PC-3 (cell line): ENCODE data around the gene B3GALT2. TPM values are rescaled to one million over a fixed set of nuclear protein-coding genes. Genes with fewer than 3 reads are reported as not detected.

Experiments used
- ATAC-seq: fragments of 200-7000 bp; cut with Tn5 transposase; 2 replicates; pipeline ENCODE4 v1.9.1; 2020; ENCODE audit warnings: mild to moderate bottlenecking, moderate library complexity
- BruUV-seq: library from RNA; stranded (reverse); fragments of 400-500 nt; replicated peaks from 2 replicates; lab custom pipeline; 2021; lab: Mats Ljungman, UMichigan
- CTCF ChIA-PET: fragments of 300-600 bp; sonication (Branson Sonifier 250); formaldehyde crosslinking; loops from one replicate; lab custom pipeline; 2022; ENCODE audit warnings: antibody characterized with exemption; lab: Charles Lee
- POLR2A ChIA-PET: fragments of 300-600 bp; sonication (Branson Sonifier 250); formaldehyde crosslinking; loops from one replicate; lab custom pipeline; 2022; ENCODE audit warnings: antibody characterized with exemption; ENCODE audit not compliant: unreplicated experiment; lab: Charles Lee
- DNase-seq: peaks from one replicate; pipeline ENCODE4 v3.0.0-alpha.2; 2015
- H2AFZ ChIP-seq: fragments of 300-600 bp; sonication (generic); 2 replicates; pipeline ENCODE4 v1.6.0; 2016; ENCODE audit warnings: antibody characterized with exemption, low read length
- H3F3A ChIP-seq: fragments of 300-600 bp; sonication (generic); one replicate; pipeline ENCODE4 v1.6.0; 2017; ENCODE audit warnings: antibody characterized with exemption, low read length, control low read depth, mild to moderate bottlenecking; ENCODE audit not compliant: unreplicated experiment
- H3K27ac ChIP-seq: fragments of 300-600 bp; sonication (generic); 2 replicates; pipeline ENCODE4 v1.5.1; 2016; ENCODE audit warnings: mild to moderate bottlenecking, low read length
- H3K27me3 ChIP-seq: fragments of 300-600 bp; sonication (generic); 2 replicates; pipeline ENCODE4 v1.6.1; 2016; ENCODE audit warnings: low read length, mixed read lengths
- H3K36me3 ChIP-seq: fragments of 300-600 bp; sonication (generic); 2 replicates; pipeline ENCODE4 v1.6.1; 2016; ENCODE audit warnings: low read depth, mixed run types, low read length, mixed read lengths
- H3K4me1 ChIP-seq: fragments of 300-600 bp; sonication (generic); 2 replicates; pipeline ENCODE4 v1.5.1; 2016; ENCODE audit warnings: low read length; ENCODE audit not compliant: insufficient read depth
- H3K4me2 ChIP-seq: fragments of 300-600 bp; sonication (generic); 2 replicates; pipeline ENCODE4 v1.6.0; 2016; ENCODE audit warnings: low read length
- H3K4me3 ChIP-seq: fragments of 300-600 bp; sonication (generic); 2 replicates; pipeline ENCODE4 v1.5.1; 2016; ENCODE audit warnings: mild to moderate bottlenecking, low read length, mixed read lengths
- H3K79me2 ChIP-seq: fragments of 300-600 bp; sonication (generic); 2 replicates; pipeline ENCODE4 v1.6.1; 2017; ENCODE audit warnings: low read length, mixed read lengths
- H3K9ac ChIP-seq: fragments of 300-600 bp; sonication (generic); 2 replicates; pipeline ENCODE4 v1.6.0; 2016; ENCODE audit warnings: mild to moderate bottlenecking, low read length
- H3K9me2 ChIP-seq: fragments of 300-600 bp; sonication (generic); replicated peaks from 2 replicates; pipeline ENCODE4 v1.6.1; 2016; ENCODE audit warnings: mixed run types, low read length, mixed read lengths
- H3K9me3 ChIP-seq: fragments of 300-600 bp; sonication (generic); 2 replicates; pipeline ENCODE4 v1.6.1; 2016; ENCODE audit warnings: low read length, mixed read lengths
- H4K20me1 ChIP-seq: fragments of 300-600 bp; sonication (generic); 2 replicates; pipeline ENCODE4 v1.6.1; 2016; ENCODE audit warnings: low read length, mixed read lengths
- EZH2 ChIP-seq: fragments of 300-600 bp; sonication (generic); IDR thresholded peaks from one replicate; pipeline ENCODE4 v1.6.1; 2017; ENCODE audit warnings: antibody characterized with exemption, mild to moderate bottlenecking, low read length; ENCODE audit not compliant: unreplicated experiment
- EZH2phosphoT487 ChIP-seq: fragments of 300-600 bp; sonication (generic); IDR thresholded peaks from 2 replicates; pipeline ENCODE4 v1.6.1; 2018; ENCODE audit warnings: mild to moderate bottlenecking, antibody characterized with exemption, low read length, borderline replicate concordance
- intact Hi-C: fragments of 100-400 bp; cut with micrococcal nuclease; formaldehyde crosslinking; loops from 2 replicates; pipeline ENCODE4 v1.9.0; 2023
- total RNA-seq: library from RNA; depleted of rRNA; stranded (reverse); fragments of >200 nt; gene quantifications from 2 replicates; pipeline ENCODE4 v1.2.3, GENCODE V29; 2014
- TF ChIP-seq, protein P1 (sequence below): fragments of 300-600 bp; sonication (generic); conservative IDR thresholded peaks from 2 replicates; pipeline ENCODE4 v1.5.1; 2017; ENCODE audit warnings: antibody characterized with exemption, low read depth, mild to moderate bottlenecking, low read length

B3GALT2 gene
- total RNA-seq, 1 experiment from 2014 or later, result not detected

DNA sequence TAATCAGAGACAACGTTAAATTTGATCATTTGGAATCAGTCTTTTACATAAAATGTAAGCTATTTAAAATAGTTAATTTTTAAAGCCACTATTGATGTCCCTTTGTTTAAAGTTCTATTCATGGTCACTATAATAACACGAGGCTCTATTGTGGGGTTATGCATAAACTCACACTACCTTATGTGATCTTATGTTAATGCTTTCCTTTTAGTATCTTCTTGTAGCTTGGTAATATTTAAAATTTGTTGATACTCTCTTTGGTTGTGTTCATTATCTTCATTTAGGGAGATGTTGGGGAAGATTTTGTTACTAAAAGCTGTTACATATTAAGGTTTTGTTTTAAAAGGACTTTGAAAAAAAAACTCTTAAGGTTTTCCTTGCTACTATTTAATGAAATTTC lies 1.2 kb downstream of the B3GALT2 start:
- Histone ChIP-seq H3K4me3 (no peak overlapping the region), H3K79me2 (peaks cover 28% of the 10 kb centered on the region), H3K4me1 (no peaks in the 10 kb centered on the region), H3K36me3 (no peaks in the 10 kb centered on the region), H3K9me3 (no peaks in the 10 kb centered on the region), H2AFZ (no peak overlapping the region), H3K9ac (no peak overlapping the region), H3F3A (no peaks in the 10 kb centered on the region), H4K20me1 (no peaks in the 10 kb centered on the region), H3K27ac (no peak overlapping the region), H3K9me2 (no peaks in the 10 kb centered on the region), H3K4me2 (no peak overlapping the region), H3K27me3 (no peaks in the 10 kb centered on the region)
- ChIA-PET CTCF (no interaction called here), POLR2A (no interaction called here)
- intact Hi-C loops, result loop anchor here (10.0 kb wide), 1 partner anchor 420 kb away; no protein-coding TSS in a partner anchor
- DNase-seq, result no peak
- no TSS peak for BruUV-seq
- no peak for ATAC-seq
- TF ChIP-seq, protein P1, sequence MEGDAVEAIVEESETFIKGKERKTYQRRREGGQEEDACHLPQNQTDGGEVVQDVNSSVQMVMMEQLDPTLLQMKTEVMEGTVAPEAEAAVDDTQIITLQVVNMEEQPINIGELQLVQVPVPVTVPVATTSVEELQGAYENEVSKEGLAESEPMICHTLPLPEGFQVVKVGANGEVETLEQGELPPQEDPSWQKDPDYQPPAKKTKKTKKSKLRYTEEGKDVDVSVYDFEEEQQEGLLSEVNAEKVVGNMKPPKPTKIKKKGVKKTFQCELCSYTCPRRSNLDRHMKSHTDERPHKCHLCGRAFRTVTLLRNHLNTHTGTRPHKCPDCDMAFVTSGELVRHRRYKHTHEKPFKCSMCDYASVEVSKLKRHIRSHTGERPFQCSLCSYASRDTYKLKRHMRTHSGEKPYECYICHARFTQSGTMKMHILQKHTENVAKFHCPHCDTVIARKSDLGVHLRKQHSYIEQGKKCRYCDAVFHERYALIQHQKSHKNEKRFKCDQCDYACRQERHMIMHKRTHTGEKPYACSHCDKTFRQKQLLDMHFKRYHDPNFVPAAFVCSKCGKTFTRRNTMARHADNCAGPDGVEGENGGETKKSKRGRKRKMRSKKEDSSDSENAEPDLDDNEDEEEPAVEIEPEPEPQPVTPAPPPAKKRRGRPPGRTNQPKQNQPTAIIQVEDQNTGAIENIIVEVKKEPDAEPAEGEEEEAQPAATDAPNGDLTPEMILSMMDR, result no peak
- TF ChIP-seq EZH2phosphoT487, result no peak
- TF ChIP-seq EZH2, result no peak

DNA sequence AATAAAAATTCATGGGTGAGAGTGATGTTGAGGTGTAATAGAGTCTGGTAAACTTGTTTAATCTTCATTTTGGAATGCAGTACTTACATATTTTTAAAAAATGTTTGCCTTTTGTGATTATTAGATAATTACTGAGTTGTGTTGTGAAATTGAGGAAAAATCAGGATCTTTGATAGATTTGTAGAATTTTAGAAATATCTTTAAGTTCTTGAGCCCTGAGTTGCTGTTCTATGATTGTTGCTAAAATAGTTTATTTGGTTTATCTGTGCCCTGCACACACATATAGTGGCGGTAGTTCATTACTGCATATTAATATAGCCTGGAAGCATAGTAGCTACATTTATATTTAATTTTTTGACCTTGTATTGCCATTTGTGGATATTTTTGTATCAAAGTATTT lies 1.6 kb downstream of the B3GALT2 start:
- no peak for TF ChIP-seq EZH2phosphoT487
- no peak for TF ChIP-seq EZH2
- TF ChIP-seq, protein P1, result no peak
- Histone ChIP-seq H3K27me3 (no peaks in the 10 kb centered on the region), H3K4me3 (no peak overlapping the region), H3K4me1 (no peaks in the 10 kb centered on the region), H3K4me2 (no peak overlapping the region), H3K79me2 (peaks cover 28% of the 10 kb centered on the region), H3K9me2 (no peaks in the 10 kb centered on the region), H3K9me3 (no peaks in the 10 kb centered on the region), H3K27ac (no peak overlapping the region), H3F3A (no peaks in the 10 kb centered on the region), H2AFZ (no peak overlapping the region), H3K36me3 (no peaks in the 10 kb centered on the region), H4K20me1 (no peaks in the 10 kb centered on the region), H3K9ac (no peak overlapping the region)
- no peak for DNase-seq
- no peak for ATAC-seq
- intact Hi-C loops, result loop anchor here (5.0 to 10.0 kb wide), 2 partner anchors 68 to 420 kb away; no protein-coding TSS in a partner anchor
- ChIA-PET POLR2A (no interaction called here), CTCF (no interaction called here)
- BruUV-seq, result no TSS peak

DNA sequence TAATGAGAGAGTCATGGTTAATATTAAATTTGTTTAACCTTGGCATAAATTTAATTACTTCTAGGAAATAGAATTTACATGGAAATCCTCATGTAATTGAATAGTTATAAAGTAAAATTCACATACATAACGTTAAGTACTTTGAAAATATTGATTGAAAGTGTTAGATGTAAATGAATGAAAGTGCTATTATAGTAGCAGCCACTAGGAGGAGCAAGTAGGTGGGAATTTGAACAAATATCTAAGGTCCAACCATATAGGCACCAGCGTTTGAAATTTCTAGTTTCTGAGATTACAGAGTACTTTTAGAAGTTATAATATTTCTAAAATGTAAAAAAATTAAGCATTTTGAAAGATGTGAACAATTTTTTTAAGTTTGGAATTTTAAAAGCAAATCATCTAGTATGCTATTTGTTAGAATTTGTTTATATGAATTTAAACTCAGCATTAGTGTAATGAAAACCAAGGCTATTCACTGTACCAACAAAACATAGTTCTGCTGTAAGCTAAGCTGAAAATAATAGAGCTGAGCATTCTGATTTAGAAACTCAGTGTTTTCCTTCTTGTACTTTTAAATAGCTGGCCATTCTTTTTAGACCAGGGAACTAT lies 3.3 kb downstream of the B3GALT2 start:
- no peak overlapping the region for H3K4me3 ChIP-seq
- H3K4me1 ChIP-seq, result no peaks in the 10 kb centered on the region
- H3F3A ChIP-seq, result no peaks in the 10 kb centered on the region
- peaks cover 25% of the 10 kb centered on the region for H3K79me2 ChIP-seq
- H3K4me2 ChIP-seq, result no peak overlapping the region
- H4K20me1 ChIP-seq, result no peaks in the 10 kb centered on the region
- H3K27ac ChIP-seq, result no peak overlapping the region
- no peak for TF ChIP-seq EZH2phosphoT487
- TF ChIP-seq, protein P1, result peak; percentile 70
- no peak for TF ChIP-seq EZH2
- no peak overlapping the region for H3K9ac ChIP-seq
- H3K9me3 ChIP-seq, result no peaks in the 10 kb centered on the region
- ATAC-seq, result peak; percentile 48; the same call in 1 of the 2 replicates
- intact Hi-C loops, result loop anchor here (1.0 to 10.0 kb wide), 3 partner anchors 69 to 422 kb away; no protein-coding TSS in a partner anchor
- no peaks in the 10 kb centered on the region for H3K9me2 ChIP-seq
- ChIA-PET CTCF (no interaction called here), POLR2A (interaction anchor here (0.7 kb wide), 1 partner anchor 36 kb away, joined by 5 read pairs; no protein-coding TSS in a partner anchor)
- BruUV-seq, result no TSS peak
- H2AFZ ChIP-seq, result no peak overlapping the region
- H3K27me3 ChIP-seq, result no peaks in the 10 kb centered on the region
- peak; percentile 69 for DNase-seq
- no peaks in the 10 kb centered on the region for H3K36me3 ChIP-seq
